ENCODE data around the gene PRKAR2B. TPM values are rescaled to one million over a fixed set of nuclear protein-coding genes. Genes with fewer than 3 reads are reported as not detected.
A peak's percentile ranks its signal among the peaks of the same experiment; 100 is the strongest.

PRKAR2B gene
- total and polyA plus RNA-seq, 4 experiments from 2014 or later = 0.29 to 0.47 (median 0.43) TPM

DNA sequence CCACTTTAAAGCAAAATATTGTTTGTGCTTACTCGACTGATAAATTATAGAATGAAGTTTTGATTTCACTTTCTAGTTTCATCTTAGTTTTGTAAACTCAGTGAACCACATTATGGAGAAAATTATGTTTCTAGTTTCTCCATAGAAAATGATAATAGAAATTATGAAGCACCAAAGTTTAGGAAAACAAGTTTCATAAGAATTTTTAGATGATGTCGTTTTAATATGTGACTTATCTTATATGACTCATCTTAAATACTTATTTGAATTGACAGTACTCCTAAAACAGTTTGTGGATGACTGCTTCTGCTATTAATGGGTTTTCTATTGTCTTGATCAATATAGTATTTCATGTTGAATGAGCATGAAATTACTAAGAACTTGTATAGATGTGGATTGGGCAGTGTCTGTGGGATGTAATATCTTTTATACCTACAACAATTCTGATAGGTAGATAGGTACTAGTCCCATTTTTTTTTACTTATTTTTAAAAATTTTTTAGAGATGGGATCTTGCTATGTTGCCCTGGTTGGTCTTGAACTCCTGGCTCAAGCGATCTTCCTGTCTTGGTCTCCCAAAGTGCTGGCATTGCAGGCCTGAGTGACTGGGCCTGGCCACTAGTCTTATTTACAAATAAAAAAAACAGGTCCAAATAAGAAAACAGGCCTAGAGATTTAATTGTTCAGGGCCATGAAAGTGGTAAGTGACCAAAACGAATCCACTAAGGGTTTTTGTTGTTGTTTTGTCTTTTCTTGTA, 127.9 kb downstream of the PRKAR2B start:
- Histone ChIP-seq H3K9me3 (ENCODE audit: control insufficient read depth in 1 of 2, low read length in 2 of 2) (no peaks in the 10 kb centered on the region), H3K36me3 (ENCODE audit: insufficient read depth, low read length) (no peaks in the 10 kb centered on the region), H3K4me1 (ENCODE audit: insufficient read depth, low read length) (peaks cover 66% of the 10 kb centered on the region), H3K27ac (ENCODE audit: low read depth, low read length) (no peak overlapping the region), H3K27me3 (ENCODE audit: insufficient read depth, low read length) (no peaks in the 10 kb centered on the region), H3K4me3 (ENCODE audit: low read length in 2 of 2) (no peak overlapping the region)
- no peaks in the 10 kb centered on the region for H3K27me3 Mint-ChIP-seq
- H3K27ac Mint-ChIP-seq = peak overlapping the region in 3 of 7 donors; percentile 20 to 54 (median 54)
- DNase-seq = no peak
- peaks cover 0 to 42% of the 10 kb centered on the region in 2 donors for H3K36me3 Mint-ChIP-seq
- peaks cover 44 to 83% (median 61%) of the 10 kb centered on the region in 4 donors for H3K4me1 Mint-ChIP-seq
- ChIA-PET CTCF (ENCODE audit: partially characterized antibody) (interaction anchor here (0.7 to 3.4 kb wide), 4 partner anchors 22 to 700 kb away, joined by 3 to 30 read pairs (median 3); no protein-coding TSS in a partner anchor), POLR2A (ENCODE audit: partially characterized antibody) (interaction anchor here (1.1 kb wide), 1 partner anchor 698 kb away, joined by 3 read pairs; no protein-coding TSS in a partner anchor)
- peaks cover 0 to 1% (median 0%) of the 10 kb centered on the region in 8 donors for H3K9me3 Mint-ChIP-seq
- intact Hi-C loops (cut with micrococcal nuclease) = no loop called here
- peak overlapping the region in 6 of 8 donors; percentile 25 to 71 (median 65) for H3K4me3 Mint-ChIP-seq

DNA sequence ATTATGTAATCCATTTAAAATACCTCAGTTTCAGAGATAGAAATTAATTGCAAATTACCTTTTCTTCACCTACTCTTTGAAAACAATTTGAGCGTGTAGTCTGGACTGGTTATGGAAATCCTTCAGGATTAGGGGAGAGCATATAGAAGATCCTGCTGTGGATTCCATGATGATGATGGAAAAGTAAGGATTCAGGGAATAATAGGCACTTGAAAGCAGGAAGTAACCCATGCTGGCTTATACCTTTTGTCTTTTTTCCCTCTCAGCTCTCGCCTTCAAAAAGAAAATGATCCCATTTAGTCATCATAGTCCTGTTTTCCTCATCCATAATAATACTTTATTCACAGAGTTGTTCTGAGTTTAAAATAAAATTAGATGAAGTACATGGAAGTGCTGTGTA, 128.7 kb downstream of the PRKAR2B start:
- intact Hi-C loops (cut with micrococcal nuclease) = no loop called here
- CTCF ChIA-PET (ENCODE audit: partially characterized antibody) = interaction anchor here (1.0 to 3.4 kb wide), 3 partner anchors 24 to 380 kb away, joined by 3 to 30 read pairs (median 3); no protein-coding TSS in a partner anchor
- peak overlapping the region in 3 of 7 donors; percentile 39 to 74 (median 54) for H3K27ac Mint-ChIP-seq
- Histone ChIP-seq H3K9me3 (ENCODE audit: control insufficient read depth in 1 of 2, low read length in 2 of 2) (no peaks in the 10 kb centered on the region), H3K27ac (ENCODE audit: low read depth, low read length) (peak overlapping the region; percentile 2), H3K27me3 (ENCODE audit: insufficient read depth, low read length) (no peaks in the 10 kb centered on the region), H3K4me3 (ENCODE audit: low read length in 2 of 2) (no peak overlapping the region), H3K4me1 (ENCODE audit: insufficient read depth, low read length) (peaks cover 72% of the 10 kb centered on the region), H3K36me3 (ENCODE audit: insufficient read depth, low read length) (no peaks in the 10 kb centered on the region)
- H3K9me3 Mint-ChIP-seq = peaks cover 0 to 1% (median 0%) of the 10 kb centered on the region in 8 donors
- DNase-seq = no peak
- H3K4me3 Mint-ChIP-seq = peak overlapping the region in 7 of 8 donors; percentile 25 to 71 (median 64)
- POLR2A ChIA-PET (ENCODE audit: partially characterized antibody) = interaction anchor here (1.0 kb wide), 1 partner anchor 26 kb away, joined by 4 read pairs; no protein-coding TSS in a partner anchor
- H3K27me3 Mint-ChIP-seq = no peaks in the 10 kb centered on the region
- H3K4me1 Mint-ChIP-seq = peaks cover 45 to 83% (median 58%) of the 10 kb centered on the region in 4 donors
- H3K36me3 Mint-ChIP-seq = peaks cover 0 to 38% of the 10 kb centered on the region in 2 donors

- no peak for DNase-seq
- POLR2A ChIA-PET (ENCODE audit: partially characterized antibody) = interaction anchor here (0.8 to 1.2 kb wide), 5 partner anchors 9 to 570 kb away, joined by 3 to 8 read pairs (median 4); partner anchors contain the start of gene CBLL1
- Histone ChIP-seq H3K4me1 (ENCODE audit: insufficient read depth, low read length) (peaks cover 74% of the 10 kb centered on the region), H3K9me3 (ENCODE audit: control insufficient read depth in 1 of 2, low read length in 2 of 2) (no peaks in the 10 kb centered on the region), H3K27me3 (ENCODE audit: insufficient read depth, low read length) (no peaks in the 10 kb centered on the region), H3K36me3 (ENCODE audit: insufficient read depth, low read length) (no peaks in the 10 kb centered on the region), H3K27ac (ENCODE audit: low read depth, low read length) (peak overlapping the region; percentile 3), H3K4me3 (ENCODE audit: low read length in 2 of 2) (no peak overlapping the region)
- Mint-ChIP-seq H3K27me3 (no peaks in the 10 kb centered on the region), H3K4me3 (peak overlapping the region in 7 of 8 donors; percentile 25 to 71 (median 64)), H3K9me3 (peaks cover 0 to 1% (median 0%) of the 10 kb centered on the region in 8 donors), H3K36me3 (peaks cover 0 to 32% of the 10 kb centered on the region in 2 donors), H3K27ac (peak overlapping the region in 4 of 7 donors; percentile 12 to 87 (median 64)), H3K4me1 (peaks cover 44 to 81% (median 57%) of the 10 kb centered on the region in 4 donors)
- intact Hi-C loops (cut with micrococcal nuclease) = loop anchor here (2.0 kb wide), 1 partner anchor 15 kb away; no protein-coding TSS in a partner anchor
- CTCF ChIA-PET (ENCODE audit: partially characterized antibody) = interaction anchor here (1.0 to 3.4 kb wide), 4 partner anchors 21 to 381 kb away, joined by 3 to 30 read pairs (median 4); no protein-coding TSS in a partner anchor
Observed at GRCh38 chr7:107173691-107174406, 129.3 kb downstream of the PRKAR2B start.

DNA sequence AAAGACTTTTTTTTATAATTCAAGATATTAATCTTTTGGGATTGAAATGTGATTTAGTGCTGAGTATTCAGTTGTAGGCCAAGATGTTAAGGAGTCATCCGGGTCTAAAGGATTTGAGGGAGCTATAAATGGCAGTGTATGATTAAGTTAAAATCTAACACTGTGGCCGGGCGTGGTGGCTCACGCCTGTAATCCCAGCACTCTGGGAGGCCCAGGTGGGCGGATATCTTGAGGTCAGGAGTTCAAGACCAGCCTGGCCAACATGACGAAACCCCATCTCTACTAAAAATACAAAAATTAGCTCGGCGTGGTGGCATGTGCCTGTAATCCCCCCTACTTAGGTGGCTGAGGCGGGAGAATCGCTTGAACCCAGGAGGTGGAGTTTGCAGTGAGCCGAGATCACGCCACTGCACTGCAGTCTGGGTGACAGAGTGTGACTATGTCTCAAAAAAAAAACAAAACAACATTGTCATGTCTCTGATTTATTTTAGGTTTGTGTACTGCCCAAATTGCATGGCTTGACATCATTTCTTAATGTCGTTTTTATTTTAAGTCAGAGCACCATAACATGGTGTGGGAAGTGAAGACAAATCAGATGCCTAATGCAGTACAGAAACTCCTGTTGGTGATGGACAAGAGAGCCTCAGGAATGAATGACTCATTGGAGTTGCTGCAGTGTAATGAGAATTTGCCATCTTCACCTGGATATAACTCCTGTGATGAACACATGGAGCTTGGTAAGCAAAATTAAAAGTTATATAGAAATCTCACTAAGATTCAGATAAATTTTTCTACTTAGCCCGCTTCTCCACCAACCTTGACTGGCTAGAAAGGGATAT, 135.0 kb downstream of the PRKAR2B start:
- Mint-ChIP-seq H3K4me1 (peaks cover 28 to 61% (median 39%) of the 10 kb centered on the region in 4 donors), H3K27ac (peak overlapping the region in 4 of 7 donors; percentile 4 to 78 (median 33)), H3K4me3 (peak overlapping the region in 2 of 8 donors; percentile 15 to 55), H3K27me3 (no peaks in the 10 kb centered on the region), H3K9me3 (peaks cover 0 to 1% (median 0%) of the 10 kb centered on the region in 8 donors), H3K36me3 (peaks cover 26 to 51% of the 10 kb centered on the region in 2 donors)
- H3K27me3 ChIP-seq (ENCODE audit: insufficient read depth, low read length) = no peaks in the 10 kb centered on the region
- H3K4me1 ChIP-seq (ENCODE audit: insufficient read depth, low read length) = peaks cover 49% of the 10 kb centered on the region
- POLR2A ChIA-PET (ENCODE audit: partially characterized antibody) = interaction anchor here (6.8 kb wide), 1 partner anchor 10 kb away, joined by 70 read pairs; the partner anchor contains the start of gene HBP1
- no peaks in the 10 kb centered on the region for H3K9me3 ChIP-seq (ENCODE audit: control insufficient read depth in 1 of 2, low read length in 2 of 2)
- intact Hi-C loops (cut with micrococcal nuclease) = loop anchor here (1.0 kb wide), 1 partner anchor 9 kb away; no protein-coding TSS in a partner anchor
- CTCF ChIA-PET (ENCODE audit: partially characterized antibody) = interaction anchor here (0.8 to 3.3 kb wide), 5 partner anchors 11 to 31 kb away, joined by 3 to 26 read pairs (median 5); partner anchors contain the start of gene HBP1
- H3K27ac ChIP-seq (ENCODE audit: low read depth, low read length) = no peak overlapping the region
- H3K4me3 ChIP-seq (ENCODE audit: low read length in 2 of 2) = no peak overlapping the region
- H3K36me3 ChIP-seq (ENCODE audit: insufficient read depth, low read length) = peaks cover 21% of the 10 kb centered on the region
- DNase-seq = no peak

DNA sequence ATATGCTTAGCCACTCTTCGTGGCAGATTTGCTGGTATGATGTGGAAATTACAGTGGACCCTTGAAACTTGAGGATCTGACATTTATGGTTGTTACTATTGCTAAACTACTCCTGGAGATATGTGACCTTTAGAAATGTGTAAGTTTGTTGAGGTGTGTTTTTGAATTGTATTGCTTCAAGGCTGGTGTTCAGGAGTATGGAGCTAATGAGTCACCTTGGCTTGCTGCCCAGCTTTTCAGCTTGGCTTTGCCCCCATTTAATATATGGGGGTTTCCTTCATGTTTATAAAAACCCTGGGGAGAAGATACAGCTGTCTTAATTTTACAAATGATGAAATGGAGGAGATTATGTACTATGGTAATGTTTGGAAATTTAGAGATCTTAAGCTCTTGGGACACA, 135.9 kb downstream of the PRKAR2B start:
- Histone ChIP-seq H3K36me3 (ENCODE audit: insufficient read depth, low read length) (peaks cover 29% of the 10 kb centered on the region), H3K4me3 (ENCODE audit: low read length in 2 of 2) (no peak overlapping the region), H3K4me1 (ENCODE audit: insufficient read depth, low read length) (peaks cover 41% of the 10 kb centered on the region), H3K9me3 (ENCODE audit: control insufficient read depth in 1 of 2, low read length in 2 of 2) (no peaks in the 10 kb centered on the region), H3K27ac (ENCODE audit: low read depth, low read length) (peak overlapping the region; percentile 13), H3K27me3 (ENCODE audit: insufficient read depth, low read length) (no peaks in the 10 kb centered on the region)
- POLR2A ChIA-PET (ENCODE audit: partially characterized antibody) = interaction anchor here (6.8 kb wide), 1 partner anchor 11 kb away, joined by 70 read pairs; the partner anchor contains the start of gene HBP1
- peaks cover 34 to 54% of the 10 kb centered on the region in 2 donors for H3K36me3 Mint-ChIP-seq
- H3K27ac Mint-ChIP-seq = peak overlapping the region in 6 of 7 donors; percentile 4 to 80 (median 30)
- peaks cover 27 to 61% (median 38%) of the 10 kb centered on the region in 4 donors for H3K4me1 Mint-ChIP-seq
- CTCF ChIA-PET (ENCODE audit: partially characterized antibody) = interaction anchor here (0.8 to 3.3 kb wide), 6 partner anchors 12 to 32 kb away, joined by 3 to 26 read pairs (median 5); partner anchors contain the start of gene HBP1
- peak overlapping the region in 4 of 8 donors; percentile 1 to 59 (median 15) for H3K4me3 Mint-ChIP-seq
- no peaks in the 10 kb centered on the region for H3K27me3 Mint-ChIP-seq
- DNase-seq = peak in 1 of 5 donors; percentile 78
- H3K9me3 Mint-ChIP-seq = peaks cover 0 to 1% (median 0%) of the 10 kb centered on the region in 8 donors
- intact Hi-C loops (cut with micrococcal nuclease) = loop anchor here (1.0 kb wide), 1 partner anchor 10 kb away; no protein-coding TSS in a partner anchor

DNA sequence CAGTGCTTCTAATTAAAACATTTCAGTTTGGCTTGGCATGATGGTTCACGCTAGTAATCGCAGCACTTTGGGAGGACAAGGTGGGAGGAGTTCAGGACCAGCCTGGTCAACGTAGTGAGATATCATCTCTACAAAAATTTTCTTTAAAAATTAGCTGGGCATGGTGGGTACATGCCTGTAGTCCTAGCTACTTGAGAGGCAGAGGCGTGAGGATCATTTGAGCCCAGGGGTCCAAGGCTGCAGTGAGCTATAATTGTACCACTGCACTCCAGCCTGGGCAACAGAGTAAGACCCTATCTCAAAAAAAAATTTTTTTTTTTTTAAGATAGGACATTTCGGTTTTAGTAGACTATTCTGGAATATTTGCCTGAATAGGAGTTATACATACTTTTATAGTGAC, 136.7 kb downstream of the PRKAR2B start:
- Mint-ChIP-seq H3K9me3 (peaks cover 0 to under 1% (median 0%) of the 10 kb centered on the region in 8 donors), H3K27me3 (no peaks in the 10 kb centered on the region), H3K27ac (peak overlapping the region in 3 of 7 donors; percentile 23 to 78 (median 67)), H3K36me3 (peaks cover 39 to 60% of the 10 kb centered on the region in 2 donors), H3K4me1 (peaks cover 26 to 57% (median 34%) of the 10 kb centered on the region in 4 donors), H3K4me3 (peak overlapping the region in 1 of 8 donors; percentile 35)
- DNase-seq = no peak
- CTCF ChIA-PET (ENCODE audit: partially characterized antibody) = interaction anchor here (1.0 to 3.3 kb wide), 4 partner anchors 12 to 32 kb away, joined by 3 to 26 read pairs (median 4); partner anchors contain the start of gene HBP1
- Histone ChIP-seq H3K4me1 (ENCODE audit: insufficient read depth, low read length) (peaks cover 41% of the 10 kb centered on the region), H3K27ac (ENCODE audit: low read depth, low read length) (no peak overlapping the region), H3K4me3 (ENCODE audit: low read length in 2 of 2) (no peak overlapping the region), H3K9me3 (ENCODE audit: control insufficient read depth in 1 of 2, low read length in 2 of 2) (no peaks in the 10 kb centered on the region), H3K36me3 (ENCODE audit: insufficient read depth, low read length) (peaks cover 33% of the 10 kb centered on the region), H3K27me3 (ENCODE audit: insufficient read depth, low read length) (no peaks in the 10 kb centered on the region)
- intact Hi-C loops (cut with micrococcal nuclease) = no loop called here
- POLR2A ChIA-PET (ENCODE audit: partially characterized antibody) = interaction anchor here (6.8 kb wide), 1 partner anchor 12 kb away, joined by 70 read pairs; the partner anchor contains the start of gene HBP1

All from CD4-positive, alpha-beta memory T cell (primary cell).